Cardiac septum (tissue), 1 donor: ENCODE measurements around the gene NRF1. TPM values are rescaled to one million over a fixed set of nuclear protein-coding genes. Genes with fewer than 3 reads are reported as not detected.

Source experiments
- DNase-seq: peaks from one replicate; pipeline ENCODE4 v3.0.0-alpha.2; 2020; ENCODE audit warnings: low spot score
- intact Hi-C: fragments of 100-400 bp; cut with DNase I; formaldehyde crosslinking; loops from one replicate; pipeline ENCODE4 v1.14.0; 2022
- total RNA-seq: library from RNA; stranded (reverse); fragmentation: NEBNext Ultra II Directional; extraction: Animal tissue kit (Norgen Biotek cat#: 25700); gene quantifications from one replicate; pipeline ENCODE4 v1.2.1, GENCODE V29; 2021
- donor health status: DM: no; HTN: no; CAD: no.

NRF1 gene
- total RNA-seq, 1 donor from 2014 or later, result 17.0 TPM

- no peak for DNase-seq
- intact Hi-C loops, result no loop called here
These were observed 102.0 kb downstream of the NRF1 start for GRCh38 chr7:129713544-129713943.

GRCh38 chr7:129714514-129715063 is 103.1 kb downstream of the NRF1 start:
- intact Hi-C loops, result no loop called here

GRCh38 chr7:129719980-129720732 is 108.6 kb downstream of the NRF1 start:
- no peak for DNase-seq
- intact Hi-C loops, result no loop called here

More at GRCh38 chr7:129714514-129715063, 103.1 kb downstream of the NRF1 start:
- DNase-seq, result no peak

- intact Hi-C loops, result no loop called here
- DNase-seq, result no peak
These were observed 109.5 kb downstream of the NRF1 start for GRCh38 chr7:129721068-129721467.

DNA sequence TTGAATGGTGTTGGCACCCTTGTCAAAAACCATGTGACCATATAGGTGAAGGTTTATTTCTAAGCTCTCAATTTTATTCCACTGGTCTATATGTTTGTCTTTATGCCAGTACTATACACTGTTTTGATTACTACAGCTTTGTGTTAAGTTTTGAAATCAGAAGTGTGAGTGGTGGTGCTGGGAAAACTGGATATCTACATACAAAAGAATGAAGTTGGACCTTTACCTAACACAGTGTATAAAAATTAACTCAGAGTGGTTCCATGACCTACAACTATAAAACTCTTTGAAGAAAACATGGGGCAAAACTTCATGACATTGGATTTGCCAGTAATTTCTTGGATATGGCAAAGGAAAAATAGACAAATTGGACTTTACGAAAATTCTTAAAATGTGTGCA is 112.2 kb downstream of the NRF1 start:
- DNase-seq, result no peak

DNA sequence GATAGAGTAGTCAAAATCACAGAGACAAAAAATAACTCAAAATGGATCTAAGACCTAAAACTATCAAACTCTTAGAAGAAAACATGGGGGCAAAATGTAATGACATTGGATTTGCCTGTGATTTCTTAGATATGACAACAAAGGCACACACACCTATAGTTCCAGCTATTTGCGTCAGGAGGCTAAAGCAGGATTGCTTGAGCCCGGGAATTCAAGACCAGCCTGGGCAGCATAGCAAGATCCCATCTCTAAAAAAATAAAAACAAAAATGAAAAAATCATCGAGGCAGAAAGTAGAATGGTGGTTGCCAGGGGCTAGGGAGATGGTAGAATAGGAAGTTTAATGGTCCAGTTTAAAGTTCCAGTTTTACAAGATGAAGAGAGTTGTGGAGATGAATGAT is 113.3 kb downstream of the NRF1 start:
- intact Hi-C loops, result no loop called here
- no peak for DNase-seq

More for the DNA sequence above, 112.2 kb downstream of the NRF1 start:
- intact Hi-C loops, result no loop called here

DNA sequence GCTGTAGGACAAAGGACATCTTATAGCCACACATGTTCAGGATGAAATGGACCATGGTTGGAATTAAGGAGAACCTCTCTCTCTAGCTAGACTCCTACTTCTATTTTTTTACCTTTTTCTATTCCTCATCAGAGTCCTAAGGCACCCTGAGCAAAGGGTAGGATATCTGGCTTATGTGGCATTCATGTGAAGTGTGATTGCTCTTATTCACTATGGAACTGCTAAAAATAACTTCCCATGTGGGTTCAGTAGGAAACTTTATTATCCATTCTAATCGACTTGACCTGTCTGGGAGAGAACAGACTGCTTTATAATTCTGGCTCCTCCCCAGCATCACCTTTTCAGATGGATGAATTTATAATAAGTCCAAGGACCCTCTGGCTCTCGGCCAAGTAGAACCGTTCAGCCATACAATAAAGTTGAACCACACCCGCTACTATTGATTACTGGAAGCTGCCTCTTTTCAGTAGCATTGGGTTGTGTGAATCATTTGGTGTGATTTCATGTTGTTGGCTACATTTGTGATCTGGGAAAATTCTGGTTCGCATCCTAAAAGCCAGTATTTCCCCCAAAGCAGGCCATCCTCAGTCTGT is 117.5 kb downstream of the NRF1 start:
- intact Hi-C loops, result no loop called here
- DNase-seq, result no peak

GRCh38 chr7:129729511-129729910 is 118.0 kb downstream of the NRF1 start:
- no peak for DNase-seq
- intact Hi-C loops, result no loop called here

DNA sequence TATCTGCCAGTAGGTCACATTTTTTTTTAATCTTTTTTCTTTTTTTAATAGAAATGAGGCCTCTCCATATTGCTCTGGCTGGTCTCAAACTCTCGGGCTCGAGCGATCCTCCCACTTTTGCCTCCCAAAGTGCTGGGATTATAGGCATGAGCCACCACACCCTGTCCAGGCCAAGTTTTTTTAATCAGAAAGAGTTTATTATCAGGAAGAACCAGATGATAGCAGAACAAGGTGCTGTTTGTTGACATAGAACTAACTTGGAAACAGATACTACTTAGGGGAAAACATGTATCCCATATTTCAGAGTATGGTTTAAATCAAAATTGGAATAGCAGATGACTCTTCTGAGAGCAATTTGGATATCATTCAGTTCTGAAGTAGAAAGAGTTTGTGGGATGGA is 118.6 kb downstream of the NRF1 start:
- intact Hi-C loops, result no loop called here
- DNase-seq, result no peak

DNA sequence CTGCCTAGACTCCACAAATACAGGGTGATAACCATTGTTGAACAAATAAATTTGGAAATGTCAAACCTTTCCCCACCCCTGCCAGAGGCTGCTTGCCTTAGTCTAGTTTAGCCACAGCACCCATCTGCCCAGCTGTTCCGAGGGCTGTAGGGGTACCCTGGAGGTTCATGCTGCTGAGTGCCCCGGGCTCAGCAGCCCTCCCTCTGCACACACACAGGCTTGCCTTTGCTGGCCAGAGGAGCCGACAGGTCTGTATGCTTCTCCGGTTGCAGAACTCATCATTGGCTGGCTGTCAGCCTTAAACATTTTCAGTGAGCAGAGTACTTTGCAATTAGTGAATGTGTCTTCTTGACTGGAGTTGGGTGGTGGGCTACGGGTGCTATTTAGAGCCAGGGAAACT is 122.9 kb downstream of the NRF1 start:
- intact Hi-C loops, result no loop called here

DNA sequence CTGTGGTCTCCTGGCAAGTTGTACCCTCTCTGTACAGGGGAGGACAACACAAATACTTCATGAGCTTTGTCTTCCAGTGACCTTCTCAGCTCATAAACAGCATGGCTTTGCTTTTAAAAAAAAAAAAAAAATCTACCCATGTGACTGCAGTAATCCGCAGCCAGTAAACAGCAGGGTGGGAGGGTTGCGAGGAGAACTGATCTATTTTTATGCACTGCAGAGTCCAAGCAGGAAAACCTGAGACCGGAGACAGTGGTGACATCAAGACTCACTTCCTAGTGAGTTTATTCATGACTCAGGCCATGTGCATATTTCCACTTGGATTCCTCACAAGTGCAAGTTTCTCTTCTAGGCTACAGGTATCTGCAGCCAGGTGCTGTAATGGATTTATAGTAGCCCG is 127.9 kb downstream of the NRF1 start:
- intact Hi-C loops, result no loop called here

More for the DNA sequence above, 122.9 kb downstream of the NRF1 start:
- DNase-seq, result no peak

DNA sequence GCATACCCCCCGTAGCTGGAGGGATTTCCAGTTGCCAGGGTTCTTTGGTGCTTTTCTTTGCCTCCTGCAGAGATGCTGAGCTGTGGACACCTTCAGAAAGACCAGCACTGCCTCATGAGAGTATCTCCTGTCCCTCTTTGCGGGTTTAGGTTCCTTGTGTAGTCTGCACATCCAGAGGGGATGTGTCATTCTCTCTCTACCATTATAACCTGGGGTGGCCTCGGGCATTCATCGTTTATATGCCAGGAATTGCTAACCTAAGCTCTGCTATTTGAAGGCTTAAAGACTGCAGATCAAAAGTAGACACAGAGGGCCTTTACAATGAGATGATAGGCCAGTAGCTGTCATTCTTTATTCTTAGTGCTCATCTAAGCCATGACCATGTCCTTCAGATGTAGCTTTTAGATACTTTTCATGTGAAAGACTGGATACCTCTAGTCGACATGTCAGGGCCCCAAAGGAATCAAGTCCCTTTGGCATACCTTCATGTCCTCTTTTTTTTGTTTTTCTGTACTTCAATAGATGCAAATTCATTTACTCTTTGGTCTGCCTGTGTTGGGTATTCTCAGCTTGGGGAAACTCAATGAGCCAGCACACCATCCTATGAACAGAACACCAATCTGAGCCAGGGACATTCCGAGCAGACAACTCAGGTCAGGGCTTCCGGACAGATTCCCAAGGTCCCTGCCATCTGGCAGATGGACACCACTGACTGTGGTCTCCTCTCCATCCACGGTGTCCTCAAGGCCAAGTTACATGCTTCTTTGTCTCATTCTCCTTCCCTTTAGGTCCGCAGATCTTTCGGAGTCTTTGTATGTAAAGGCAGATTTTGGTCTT is 129.3 kb downstream of the NRF1 start:
- intact Hi-C loops, result no loop called here
- DNase-seq, result peak; percentile 54

More for the DNA sequence above, 127.9 kb downstream of the NRF1 start:
- DNase-seq, result no peak

DNA sequence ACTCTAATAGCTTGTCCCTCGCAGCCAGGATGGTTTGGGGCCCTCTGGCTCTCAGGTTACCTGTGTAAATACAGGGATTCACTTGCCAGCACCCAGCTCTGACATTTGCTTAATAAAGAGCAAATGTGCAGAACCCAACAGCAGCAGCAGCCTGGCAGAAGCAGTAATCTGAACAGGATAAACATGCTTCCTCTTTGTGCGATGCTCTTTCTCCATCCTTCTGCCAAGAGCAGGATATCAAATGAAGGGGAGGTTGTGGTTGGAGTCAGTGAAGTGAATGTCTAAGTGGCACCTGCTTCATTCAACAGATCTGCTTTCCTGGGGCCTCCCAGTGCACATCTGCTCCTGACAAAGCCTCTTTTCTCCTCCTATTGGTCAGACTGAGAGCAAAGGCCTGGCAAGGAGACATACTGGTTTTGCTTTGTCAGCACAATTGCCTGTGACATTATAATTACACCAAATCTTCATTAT is 130.3 kb downstream of the NRF1 start:
- DNase-seq, result peak; percentile 39
- intact Hi-C loops, result no loop called here

DNA sequence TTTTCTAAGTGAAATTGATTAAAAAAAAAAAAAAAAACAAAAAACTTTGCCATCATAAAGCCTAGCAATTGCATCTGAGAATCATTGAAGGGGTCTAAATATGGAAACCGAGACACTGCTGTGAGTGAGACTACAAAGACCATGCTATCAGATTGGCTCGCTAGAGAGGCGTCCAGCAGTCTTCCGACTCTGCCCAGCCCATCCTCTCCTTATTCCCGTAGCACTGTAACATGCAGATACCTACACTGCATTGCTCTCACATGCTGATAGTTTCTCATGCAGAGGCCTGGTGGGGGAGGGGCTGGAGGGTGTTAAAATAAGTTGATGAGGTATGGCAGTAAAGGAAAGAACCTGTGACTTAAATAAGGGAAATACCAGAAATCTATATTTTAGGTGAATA is 130.7 kb downstream of the NRF1 start:
- intact Hi-C loops, result no loop called here
- DNase-seq, result peak; percentile 50

- peak; percentile 61 for DNase-seq
- intact Hi-C loops, result no loop called here
These were observed 135.5 kb downstream of the NRF1 start for GRCh38 chr7:129746857-129747529.

DNA sequence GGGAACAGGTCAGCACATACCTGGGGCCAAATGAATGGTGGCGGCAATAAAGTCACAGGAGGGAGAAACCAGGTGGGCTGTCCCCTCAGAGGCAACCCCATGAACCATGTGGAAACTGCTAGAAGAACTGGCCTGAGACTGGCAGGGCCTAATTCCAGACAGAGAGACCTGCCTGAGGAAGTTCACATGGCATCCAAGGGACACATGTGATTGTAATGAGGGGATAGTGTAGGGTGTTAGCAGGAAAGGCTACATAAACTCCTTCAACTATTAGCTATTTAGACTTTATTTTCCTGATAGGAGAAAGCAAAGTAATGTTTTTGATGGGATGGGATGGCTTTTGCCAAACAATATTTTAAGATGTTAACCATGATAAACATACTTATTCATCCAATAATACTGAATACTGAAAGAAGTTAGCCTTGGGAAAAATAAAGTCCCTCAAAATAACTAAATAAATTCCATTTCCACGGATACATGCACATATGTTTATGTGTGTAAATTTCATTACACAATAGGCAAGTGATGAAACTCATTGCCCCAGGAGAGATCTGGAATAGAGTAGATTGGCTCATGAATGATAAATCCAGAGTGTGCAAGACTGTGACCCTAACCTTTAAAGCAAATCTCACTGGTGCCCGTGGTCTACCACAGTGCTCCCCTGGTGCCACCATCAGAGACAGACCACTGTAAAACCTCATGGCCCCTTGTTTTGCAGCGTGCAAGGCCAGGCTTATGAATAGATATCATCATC is 137.0 kb downstream of the NRF1 start:
- intact Hi-C loops, result no loop called here

DNA sequence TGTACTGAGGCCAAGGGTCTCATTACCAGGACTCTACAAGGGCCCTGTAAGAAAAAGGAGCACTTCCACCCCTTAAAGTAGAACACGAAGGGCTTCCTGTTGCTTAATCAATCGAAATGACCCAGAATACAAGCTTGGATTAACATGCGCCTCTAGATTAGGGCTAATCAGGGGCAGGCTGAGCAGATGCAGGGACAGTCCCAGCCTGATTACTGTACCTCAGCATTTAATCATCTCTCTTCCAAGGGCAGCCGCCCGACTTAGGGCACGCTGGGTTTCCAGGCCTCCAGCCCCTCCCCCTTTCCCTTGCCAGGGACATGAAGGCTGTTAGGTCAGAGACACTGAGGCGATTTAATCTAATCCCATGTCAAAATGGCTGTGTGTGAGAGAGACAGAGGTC is 138.6 kb downstream of the NRF1 start:
- intact Hi-C loops, result no loop called here
- peak; percentile 24 for DNase-seq

More for the DNA sequence above, 137.0 kb downstream of the NRF1 start:
- peak; percentile 31 for DNase-seq

DNA sequence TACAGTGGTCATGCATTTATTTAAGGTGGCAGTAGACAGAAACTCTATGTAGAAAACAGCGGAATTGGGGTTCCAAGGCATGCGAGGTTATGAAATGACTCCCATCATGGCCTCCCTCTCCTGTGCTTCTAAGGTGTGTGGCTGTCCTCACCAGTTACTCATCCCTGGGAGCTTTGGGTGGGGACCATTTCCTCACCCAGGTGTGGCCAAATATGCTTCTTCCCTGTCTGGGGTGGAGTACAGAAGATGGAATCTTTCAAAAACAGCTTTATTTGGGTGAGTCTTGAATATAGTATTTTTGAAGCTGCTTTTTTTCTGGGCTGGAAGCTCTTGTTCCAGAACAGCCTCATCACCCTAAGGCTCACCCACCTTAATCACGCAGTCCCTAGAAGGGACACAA is 139.0 kb downstream of the NRF1 start:
- DNase-seq, result peak; percentile 36
- intact Hi-C loops, result no loop called here

- intact Hi-C loops, result no loop called here
- DNase-seq, result no peak
These were observed 140.4 kb downstream of the NRF1 start for GRCh38 chr7:129751916-129752315.
